Measurements from ENCODE around the gene LBX1. TPM values are rescaled to one million over a fixed set of nuclear protein-coding genes. Genes with fewer than 3 reads are reported as not detected.

LBX1 gene
- under 0.01 TPM in 1 of 2 replicates, not detected in the other for total RNA-seq

DNA sequence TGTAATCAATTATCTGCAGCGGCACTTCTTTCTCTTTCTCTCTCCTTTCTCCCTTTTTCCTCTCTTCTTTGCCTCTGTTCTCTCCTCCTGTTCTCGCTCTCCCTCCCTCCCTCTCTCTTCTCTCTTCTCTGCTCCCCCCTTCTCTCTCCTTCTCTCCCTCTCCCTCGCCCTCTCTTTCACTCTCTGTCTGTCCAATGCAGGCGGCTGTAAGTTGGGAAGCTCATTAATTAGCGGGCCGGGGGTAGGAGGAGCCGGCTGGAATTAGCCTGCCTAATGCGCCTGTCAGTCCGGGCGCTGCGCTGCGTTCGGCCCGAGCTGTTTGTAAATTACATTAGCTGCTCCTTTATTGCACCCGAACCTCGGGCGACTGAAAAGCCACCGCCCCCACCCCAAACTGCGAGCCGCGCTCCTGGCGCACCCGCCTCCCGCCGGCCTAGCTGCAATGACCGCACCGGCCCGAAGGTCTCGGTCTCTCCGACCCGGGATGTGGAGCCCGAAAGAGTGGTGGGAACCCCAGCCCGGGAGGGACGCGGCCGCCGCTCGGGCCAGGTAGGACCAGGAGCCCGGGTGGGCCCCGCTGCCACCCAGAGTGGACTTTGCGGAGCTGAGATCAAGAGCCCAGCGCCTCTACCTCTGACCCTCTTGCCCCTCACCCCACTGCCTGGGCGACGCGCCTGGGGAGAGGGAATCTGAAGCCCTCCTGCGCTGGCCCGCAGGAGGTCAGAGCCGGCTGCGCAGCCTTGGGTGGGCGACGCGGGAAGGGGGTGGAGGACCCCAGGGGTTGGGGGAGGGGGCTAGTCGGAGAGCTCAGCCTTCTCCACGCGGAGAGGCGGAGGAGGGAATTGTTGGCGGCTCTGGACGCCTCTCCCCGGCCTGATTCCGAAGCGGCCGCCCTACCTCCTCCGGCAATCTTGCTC is at the start of gene LBX1:
Gene LBX1 (minus strand): TSS at position 198 of the 917 bp plus-strand sequence. CDS start 648 bp downstream, outside the sequence.

Other genes starting within 250 kb of the LBX1 start
- 75.7 and 78.3 TPM in 2 replicates for gene MRPL43, start 242.0 kb downstream of the LBX1 start, total RNA-seq
- 6.5 and 12.0 TPM in 2 replicates for gene TWNK, start 241.9 kb downstream of the LBX1 start, total RNA-seq
- 70.3 and 89.7 TPM in 2 replicates for gene LZTS2, start 229.7 kb downstream of the LBX1 start, total RNA-seq
- gene PDZD7, start 198.3 kb downstream of the LBX1 start, total RNA-seq = 0.54 and 1.3 TPM in 2 replicates
- gene SFXN3, start 198.2 kb downstream of the LBX1 start, total RNA-seq = 38.3 and 42.1 TPM in 2 replicates
- gene KAZALD1, start 167.5 kb downstream of the LBX1 start, total RNA-seq = 21.2 and 57.8 TPM in 2 replicates
- not detected in 2 replicates for gene TLX1, start 98.2 kb downstream of the LBX1 start, total RNA-seq
- 7.0 and 13.1 TPM in 2 replicates for gene BTRC, start 124.7 kb upstream of the LBX1 start, total RNA-seq